GM12875 (cell line): ENCODE measurements around the gene UGT3A1.

Experiments
- H3K4me3 ChIP-seq: one replicate; pipeline ENCODE4 v1.5.1; 2011; ENCODE audit warnings: low read depth, low read length, control low read depth
- CTCF ChIP-seq: IDR thresholded peaks from 2 replicates; pipeline ENCODE4 v1.5.1; 2011; ENCODE audit warnings: low read depth, mild to moderate bottlenecking, control low read depth, inconsistent platforms, low read length, moderate library complexity, borderline replicate concordance; ENCODE audit not compliant: insufficient read depth

UGT3A1 gene

GRCh38 chr5:35960328-35960727 lies 30.9 kb downstream of the UGT3A1 start:
- no peak overlapping the region for H3K4me3 ChIP-seq

GRCh38 chr5:35956429-35956828 lies 34.8 kb downstream of the UGT3A1 start:
- TF ChIP-seq CTCF: no peak

More at GRCh38 chr5:35960328-35960727, 30.9 kb downstream of the UGT3A1 start:
- TF ChIP-seq CTCF: no peak

GRCh38 chr5:35954175-35954574 lies 37.0 kb downstream of the UGT3A1 start:
- H3K4me3 ChIP-seq: no peak overlapping the region
- no peak for TF ChIP-seq CTCF

More at GRCh38 chr5:35956429-35956828, 34.8 kb downstream of the UGT3A1 start:
- H3K4me3 ChIP-seq: no peak overlapping the region

- H3K4me3 ChIP-seq: no peak overlapping the region
- TF ChIP-seq CTCF: no peak
Observed at GRCh38 chr5:35947085-35947484, 44.1 kb downstream of the UGT3A1 start.

- TF ChIP-seq CTCF: no peak
- H3K4me3 ChIP-seq: no peak overlapping the region
Observed at GRCh38 chr5:35939639-35940038, 51.6 kb downstream of the UGT3A1 start.

GRCh38 chr5:35938568-35939227 lies 52.5 kb downstream of the UGT3A1 start, which contains the start of gene CAPSL:
Gene CAPSL (minus strand): TSS chr5:35938622. CDS start chr5:35921120, 17,502 bp downstream.
- no peak for TF ChIP-seq CTCF

GRCh38 chr5:35926389-35927051 lies 64.7 kb downstream of the UGT3A1 start:
- H3K4me3 ChIP-seq: no peak overlapping the region
- TF ChIP-seq CTCF: peak; percentile 72

More at GRCh38 chr5:35938568-35939227, 52.5 kb downstream of the UGT3A1 start, which contains the start of gene CAPSL:
- no peak within 1 kb of the TSS for H3K4me3 ChIP-seq
